ENCODE measurements around the gene C16orf54.

Gene C16orf54

DNA sequence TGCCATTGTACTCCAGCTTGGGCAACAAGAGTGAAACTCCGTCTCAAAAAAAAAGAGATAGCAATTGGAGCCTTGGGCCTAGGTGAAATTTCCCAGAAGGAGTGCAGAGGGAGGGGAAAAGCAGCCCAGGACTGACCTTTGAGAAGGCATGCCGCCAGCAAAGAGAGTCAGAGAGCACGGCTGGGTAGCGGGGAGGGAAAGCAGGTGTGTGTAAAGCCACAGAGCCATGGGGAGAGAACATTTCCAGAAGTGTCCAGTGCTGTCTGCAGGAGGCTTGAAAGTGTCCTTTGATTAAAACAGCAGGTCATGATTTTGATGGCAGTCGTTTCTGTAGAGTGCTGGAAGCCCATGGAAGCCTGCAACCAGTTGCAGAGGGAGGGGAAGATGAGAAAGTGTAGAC lies 8.1 kb downstream of the C16orf54 start:
- WGBS (ENCODE audit: extremely low coverage, insufficient coverage, insufficient read length) = no CpG with 5 or more reads among the region's 5 CpGs
- Histone ChIP-seq H3K27ac (ENCODE audit: low read depth, low read length) (no peak overlapping the region), H3K36me3 (ENCODE audit: control insufficient read depth in 1 of 2, insufficient read depth in 2 of 2, low read length in 2 of 2) (no peaks in the 10 kb centered on the region), H2BK5ac (ENCODE audit: low read depth, low read length, poor library complexity) (no peak overlapping the region), H2AK5ac (ENCODE audit: low read length) (no peak overlapping the region), H2AFZ (ENCODE audit: insufficient read depth, low read length, poor library complexity) (no peak overlapping the region), H3K23ac (ENCODE audit: low read length) (no peak overlapping the region), H3K27me3 (ENCODE audit: insufficient read depth, low read length) (no peaks in the 10 kb centered on the region), H3K79me1 (ENCODE audit: low read length) (no peaks in the 10 kb centered on the region), H2BK12ac (ENCODE audit: low read length) (no peak overlapping the region), H3K4me2 (ENCODE audit: low read length) (no peak overlapping the region), H2BK120ac (ENCODE audit: insufficient read depth, low read length, poor library complexity) (no peak overlapping the region), H4K8ac (ENCODE audit: low read depth, low read length) (no peak overlapping the region), H3K4me3 (ENCODE audit: low read depth, low read length) (no peak overlapping the region), H3K9ac (ENCODE audit: low read length) (no peak overlapping the region), H3K4me1 (ENCODE audit: control insufficient read depth in 1 of 2, insufficient read depth in 2 of 2, low read length in 2 of 2) (peaks cover 0 to 2% of the 10 kb centered on the region in 2 experiments), H4K12ac (ENCODE audit: low read depth, low read length) (no peak overlapping the region), H3K18ac (ENCODE audit: low read length) (no peak overlapping the region), H3K14ac (ENCODE audit: low read length) (no peak overlapping the region), H3K4ac (ENCODE audit: low read depth, low read length) (no peak overlapping the region), H3K79me2 (ENCODE audit: control insufficient read depth, insufficient read depth, low read length, poor library complexity) (no peaks in the 10 kb centered on the region), H4K91ac (ENCODE audit: low read depth, low read length) (no peak overlapping the region), H3K9me3 (ENCODE audit: insufficient read depth, low read depth, low read length) (no peaks in the 10 kb centered on the region)
- no peak for DNase-seq

DNA sequence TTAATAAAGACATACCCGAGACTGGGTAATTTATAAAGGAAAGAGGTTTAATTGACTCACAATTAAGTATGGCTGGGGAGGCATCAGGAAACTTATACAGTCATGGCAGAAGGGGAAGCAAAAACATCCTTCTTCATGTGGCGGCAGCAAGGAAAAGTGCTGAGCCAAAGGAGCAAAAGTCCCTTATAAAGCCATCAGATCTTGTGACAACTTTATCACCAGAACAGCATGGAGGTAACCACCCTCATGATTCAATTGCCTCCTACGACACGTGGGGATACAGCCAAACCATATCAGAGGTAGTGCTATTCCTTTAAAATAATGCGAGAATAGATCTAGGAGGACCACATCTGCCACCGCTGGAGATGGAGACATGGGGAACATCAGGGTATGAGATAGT lies 9.0 kb downstream of the C16orf54 start:
- H3K27me3 ChIP-seq (ENCODE audit: insufficient read depth, low read length) = no peaks in the 10 kb centered on the region
- H3K4me2 ChIP-seq (ENCODE audit: low read length) = no peak overlapping the region
- H2AFZ ChIP-seq (ENCODE audit: insufficient read depth, low read length, poor library complexity) = no peak overlapping the region
- no peak overlapping the region for H4K91ac ChIP-seq (ENCODE audit: low read depth, low read length)
- H4K12ac ChIP-seq (ENCODE audit: low read depth, low read length) = no peak overlapping the region
- WGBS (ENCODE audit: extremely low coverage, insufficient coverage, insufficient read length) = no CpG with 5 or more reads among the region's 6 CpGs
- no peak overlapping the region for H2AK5ac ChIP-seq (ENCODE audit: low read length)
- H2BK5ac ChIP-seq (ENCODE audit: low read depth, low read length, poor library complexity) = no peak overlapping the region
- no peak overlapping the region for H3K4ac ChIP-seq (ENCODE audit: low read depth, low read length)
- no peaks in the 10 kb centered on the region for H3K79me2 ChIP-seq (ENCODE audit: control insufficient read depth, insufficient read depth, low read length, poor library complexity)
- no peak overlapping the region for H2BK120ac ChIP-seq (ENCODE audit: insufficient read depth, low read length, poor library complexity)
- no peak overlapping the region for H4K8ac ChIP-seq (ENCODE audit: low read depth, low read length)
- peaks cover 0 to 2% of the 10 kb centered on the region in 2 experiments for H3K4me1 ChIP-seq (ENCODE audit: control insufficient read depth in 1 of 2, insufficient read depth in 2 of 2, low read length in 2 of 2)
- DNase-seq = no peak
- no peak overlapping the region for H3K14ac ChIP-seq (ENCODE audit: low read length)
- H3K27ac ChIP-seq (ENCODE audit: low read depth, low read length) = no peak overlapping the region
- no peak overlapping the region for H3K23ac ChIP-seq (ENCODE audit: low read length)
- no peak overlapping the region for H3K9ac ChIP-seq (ENCODE audit: low read length)
- H3K9me3 ChIP-seq (ENCODE audit: insufficient read depth, low read depth, low read length) = no peaks in the 10 kb centered on the region
- H3K18ac ChIP-seq (ENCODE audit: low read length) = no peak overlapping the region
- no peaks in the 10 kb centered on the region for H3K79me1 ChIP-seq (ENCODE audit: low read length)
- H2BK12ac ChIP-seq (ENCODE audit: low read length) = no peak overlapping the region
- H3K36me3 ChIP-seq (ENCODE audit: control insufficient read depth in 1 of 2, insufficient read depth in 2 of 2, low read length in 2 of 2) = no peaks in the 10 kb centered on the region
- no peak overlapping the region for H3K4me3 ChIP-seq (ENCODE audit: low read depth, low read length)

DNA sequence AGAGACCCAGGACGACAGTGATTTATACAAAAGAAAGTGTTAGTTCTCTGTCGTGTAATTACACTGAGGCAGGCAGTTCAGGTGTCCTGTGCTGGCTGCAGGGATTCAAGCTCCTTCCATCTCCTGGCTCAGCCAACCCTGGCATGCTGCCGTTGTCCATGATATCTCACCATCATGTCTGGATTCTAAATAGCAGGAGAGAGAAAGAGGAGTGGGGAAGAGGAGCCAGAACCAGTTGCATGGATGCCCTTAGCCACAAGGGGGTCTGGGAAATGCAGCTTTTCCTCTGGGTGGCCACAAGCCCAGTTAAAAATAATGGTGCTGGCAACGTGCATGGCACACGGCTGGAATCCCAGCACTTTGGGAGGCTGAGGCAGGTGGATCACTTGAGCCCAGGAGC lies 9.7 kb downstream of the C16orf54 start:
- no peaks in the 10 kb centered on the region for H3K9me3 ChIP-seq (ENCODE audit: insufficient read depth, low read depth, low read length)
- no peak overlapping the region for H4K12ac ChIP-seq (ENCODE audit: low read depth, low read length)
- H2AK5ac ChIP-seq (ENCODE audit: low read length) = no peak overlapping the region
- no peak overlapping the region for H2BK120ac ChIP-seq (ENCODE audit: insufficient read depth, low read length, poor library complexity)
- no peak overlapping the region for H3K4ac ChIP-seq (ENCODE audit: low read depth, low read length)
- no peak overlapping the region for H3K18ac ChIP-seq (ENCODE audit: low read length)
- no peaks in the 10 kb centered on the region for H3K79me2 ChIP-seq (ENCODE audit: control insufficient read depth, insufficient read depth, low read length, poor library complexity)
- no peak overlapping the region for H3K27ac ChIP-seq (ENCODE audit: low read depth, low read length)
- peaks cover 0 to 2% of the 10 kb centered on the region in 2 experiments for H3K4me1 ChIP-seq (ENCODE audit: control insufficient read depth in 1 of 2, insufficient read depth in 2 of 2, low read length in 2 of 2)
- no peak overlapping the region for H3K23ac ChIP-seq (ENCODE audit: low read length)
- H4K8ac ChIP-seq (ENCODE audit: low read depth, low read length) = no peak overlapping the region
- no peak overlapping the region for H3K4me3 ChIP-seq (ENCODE audit: low read depth, low read length)
- no peaks in the 10 kb centered on the region for H3K27me3 ChIP-seq (ENCODE audit: insufficient read depth, low read length)
- no peaks in the 10 kb centered on the region for H3K36me3 ChIP-seq (ENCODE audit: control insufficient read depth in 1 of 2, insufficient read depth in 2 of 2, low read length in 2 of 2)
- no peak overlapping the region for H3K4me2 ChIP-seq (ENCODE audit: low read length)
- H3K79me1 ChIP-seq (ENCODE audit: low read length) = no peaks in the 10 kb centered on the region
- no peak overlapping the region for H2AFZ ChIP-seq (ENCODE audit: insufficient read depth, low read length, poor library complexity)
- H3K9ac ChIP-seq (ENCODE audit: low read length) = no peak overlapping the region
- no peak overlapping the region for H3K14ac ChIP-seq (ENCODE audit: low read length)
- WGBS (ENCODE audit: extremely low coverage, insufficient coverage, insufficient read length) = no CpG with 5 or more reads among the region's 5 CpGs
- H2BK12ac ChIP-seq (ENCODE audit: low read length) = no peak overlapping the region
- no peak overlapping the region for H2BK5ac ChIP-seq (ENCODE audit: low read depth, low read length, poor library complexity)
- DNase-seq = no peak
- no peak overlapping the region for H4K91ac ChIP-seq (ENCODE audit: low read depth, low read length)

DNA sequence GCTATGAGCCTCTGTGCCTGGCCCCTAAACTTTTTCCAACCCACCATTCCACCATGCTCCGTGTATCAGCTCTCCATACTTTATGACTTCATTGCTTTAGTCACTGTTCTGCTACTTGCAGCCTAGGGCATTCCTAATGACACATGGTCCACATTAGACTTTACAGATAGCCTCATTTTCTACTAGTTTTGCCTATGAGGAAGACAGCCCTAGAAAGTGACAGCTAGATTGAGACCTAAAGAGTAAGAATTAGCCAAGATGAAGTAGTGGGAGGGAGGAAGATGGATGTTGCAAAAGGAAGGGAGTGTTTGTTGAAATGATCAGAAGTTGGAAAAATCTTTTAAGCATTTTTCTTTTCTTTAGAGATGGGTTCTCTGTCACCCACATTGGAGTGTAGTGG lies 11.0 kb downstream of the C16orf54 start:
- Histone ChIP-seq H3K27me3 (ENCODE audit: insufficient read depth, low read length) (no peaks in the 10 kb centered on the region), H4K8ac (ENCODE audit: low read depth, low read length) (no peak overlapping the region), H4K91ac (ENCODE audit: low read depth, low read length) (no peak overlapping the region), H3K14ac (ENCODE audit: low read length) (no peak overlapping the region), H2AFZ (ENCODE audit: insufficient read depth, low read length, poor library complexity) (no peak overlapping the region), H3K9me3 (ENCODE audit: insufficient read depth, low read depth, low read length) (no peaks in the 10 kb centered on the region), H3K4me1 (ENCODE audit: control insufficient read depth in 1 of 2, insufficient read depth in 2 of 2, low read length in 2 of 2) (no peaks in the 10 kb centered on the region), H3K4me2 (ENCODE audit: low read length) (no peak overlapping the region), H2BK5ac (ENCODE audit: low read depth, low read length, poor library complexity) (no peak overlapping the region), H3K4me3 (ENCODE audit: low read depth, low read length) (no peak overlapping the region), H2AK5ac (ENCODE audit: low read length) (no peak overlapping the region), H3K18ac (ENCODE audit: low read length) (no peak overlapping the region), H2BK12ac (ENCODE audit: low read length) (no peak overlapping the region), H3K36me3 (ENCODE audit: control insufficient read depth in 1 of 2, insufficient read depth in 2 of 2, low read length in 2 of 2) (no peaks in the 10 kb centered on the region), H3K23ac (ENCODE audit: low read length) (no peak overlapping the region), H3K9ac (ENCODE audit: low read length) (no peak overlapping the region), H3K4ac (ENCODE audit: low read depth, low read length) (no peak overlapping the region), H3K27ac (ENCODE audit: low read depth, low read length) (no peak overlapping the region), H2BK120ac (ENCODE audit: insufficient read depth, low read length, poor library complexity) (no peak overlapping the region), H4K12ac (ENCODE audit: low read depth, low read length) (no peak overlapping the region), H3K79me1 (ENCODE audit: low read length) (no peaks in the 10 kb centered on the region), H3K79me2 (ENCODE audit: control insufficient read depth, insufficient read depth, low read length, poor library complexity) (no peaks in the 10 kb centered on the region)
- no peak for DNase-seq
- WGBS (ENCODE audit: extremely low coverage, insufficient coverage, insufficient read length) = no CpG with 5 or more reads among the region's 1 CpG
